Activated gamma-delta T cell treated with Interleukin-2 at 50 U/mL for 16 hours (primary cell): ENCODE measurements around the gene ABCC9.
"Not testable (repeated sequence)": the region's sequence is repeated elsewhere in the genome, so short reads cannot be mapped to it uniquely, and the experiment has no call there.

Experiments used
- DNase-seq: peaks from one replicate; pipeline ENCODE4 v3.0.0-alpha.2; 2020

Gene ABCC9

GRCh38 chr12:21813751-21814150, 127.5 kb downstream of the ABCC9 start:
- no peak for DNase-seq

DNA sequence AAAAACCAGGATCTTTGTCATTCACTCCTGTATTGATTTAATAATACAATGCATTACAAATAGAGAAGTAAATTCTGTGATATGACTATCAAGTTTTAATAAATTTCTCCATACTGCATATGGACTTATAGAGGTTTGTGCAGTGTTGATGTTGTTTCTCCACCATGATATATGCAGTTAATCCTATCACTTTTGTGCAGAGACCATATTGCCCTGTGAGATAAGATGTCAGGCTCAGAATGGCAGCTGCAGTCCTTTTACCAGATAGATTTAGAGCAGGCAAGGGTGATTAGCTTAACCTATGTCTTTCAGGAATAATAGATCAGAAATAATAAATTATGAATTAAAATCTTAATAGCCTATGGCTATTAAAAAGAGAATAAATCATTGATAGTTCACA, 128.1 kb downstream of the ABCC9 start:
- DNase-seq: no peak

GRCh38 chr12:21812340-21812739, 128.9 kb downstream of the ABCC9 start:
- not testable (repeated sequence) for DNase-seq

DNA sequence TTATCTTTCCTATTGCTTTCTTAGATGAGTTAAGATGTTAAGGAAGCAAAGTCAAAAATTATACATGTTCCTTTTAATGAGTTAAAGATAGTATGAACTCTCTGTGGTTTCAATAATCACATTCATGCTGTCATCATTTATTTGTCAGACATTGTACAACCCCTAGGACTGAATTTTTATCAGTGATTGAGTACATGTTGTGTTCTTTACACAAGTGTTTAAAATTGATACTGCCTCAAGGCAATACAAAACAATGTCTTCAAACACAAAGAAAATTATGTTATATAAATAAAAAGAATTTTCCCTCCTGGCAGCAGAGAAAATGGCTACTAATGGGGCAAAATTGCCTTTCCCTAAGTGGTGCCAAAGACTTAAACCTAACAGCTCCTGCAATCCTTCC, 132.1 kb downstream of the ABCC9 start:
- no peak for DNase-seq

- no peak for DNase-seq
Measured at GRCh38 chr12:21806255-21806654, 135.0 kb downstream of the ABCC9 start.

DNA sequence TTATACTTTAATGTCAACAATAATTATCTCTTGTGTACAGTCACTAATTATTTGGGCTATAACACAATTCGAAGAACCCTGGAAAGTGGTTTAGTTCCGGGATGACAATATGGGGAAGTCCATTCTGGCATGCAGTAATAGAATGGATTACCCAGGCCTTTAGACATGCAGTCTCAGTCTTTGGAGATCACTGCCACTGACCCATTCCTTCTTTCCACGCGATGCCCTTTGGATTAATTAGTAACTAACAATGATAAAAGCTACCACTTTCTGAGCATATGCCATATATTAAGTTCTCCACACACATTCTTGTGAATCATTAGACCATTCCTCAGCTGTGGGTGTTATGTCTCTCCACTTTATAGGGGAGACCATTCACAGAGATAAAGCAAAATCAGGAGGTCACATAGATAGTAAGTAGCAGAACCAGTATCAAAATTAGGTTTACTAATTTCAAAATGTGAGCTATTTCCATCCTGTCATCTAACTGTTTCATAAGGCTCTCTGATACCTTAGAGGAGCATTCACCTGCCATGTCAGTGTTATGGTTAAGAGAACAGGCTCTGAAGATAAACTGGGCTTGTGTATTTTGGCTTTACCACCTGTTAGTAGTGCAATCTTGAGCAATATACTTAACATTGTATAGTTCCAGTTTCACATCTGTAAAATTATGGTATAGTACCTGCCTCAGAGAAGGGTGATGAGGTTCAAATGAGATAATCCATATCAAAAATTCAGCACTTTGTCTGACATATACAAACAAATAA, 139.5 kb downstream of the ABCC9 start:
- no peak for DNase-seq

GRCh38 chr12:21800011-21800410, 141.2 kb downstream of the ABCC9 start:
- DNase-seq: no peak

DNA sequence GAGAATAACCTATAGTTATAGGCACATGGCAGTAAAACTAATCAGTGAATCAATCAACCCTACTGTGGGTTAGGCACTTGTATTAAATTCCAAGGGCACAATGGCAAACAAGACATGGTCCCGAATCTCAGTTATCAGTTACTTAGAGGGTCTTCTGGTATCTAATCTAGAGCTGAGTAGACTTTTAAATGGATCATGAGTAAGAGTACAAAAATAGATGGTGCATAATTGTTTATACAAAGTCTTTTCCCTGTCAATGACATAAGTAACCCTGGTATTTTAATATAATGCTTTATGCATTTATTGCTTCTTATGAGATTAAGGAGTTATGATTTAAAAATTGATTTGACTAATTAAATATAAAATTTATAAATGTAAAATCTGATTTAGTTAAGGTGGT, 143.7 kb downstream of the ABCC9 start:
- DNase-seq: no peak

DNA sequence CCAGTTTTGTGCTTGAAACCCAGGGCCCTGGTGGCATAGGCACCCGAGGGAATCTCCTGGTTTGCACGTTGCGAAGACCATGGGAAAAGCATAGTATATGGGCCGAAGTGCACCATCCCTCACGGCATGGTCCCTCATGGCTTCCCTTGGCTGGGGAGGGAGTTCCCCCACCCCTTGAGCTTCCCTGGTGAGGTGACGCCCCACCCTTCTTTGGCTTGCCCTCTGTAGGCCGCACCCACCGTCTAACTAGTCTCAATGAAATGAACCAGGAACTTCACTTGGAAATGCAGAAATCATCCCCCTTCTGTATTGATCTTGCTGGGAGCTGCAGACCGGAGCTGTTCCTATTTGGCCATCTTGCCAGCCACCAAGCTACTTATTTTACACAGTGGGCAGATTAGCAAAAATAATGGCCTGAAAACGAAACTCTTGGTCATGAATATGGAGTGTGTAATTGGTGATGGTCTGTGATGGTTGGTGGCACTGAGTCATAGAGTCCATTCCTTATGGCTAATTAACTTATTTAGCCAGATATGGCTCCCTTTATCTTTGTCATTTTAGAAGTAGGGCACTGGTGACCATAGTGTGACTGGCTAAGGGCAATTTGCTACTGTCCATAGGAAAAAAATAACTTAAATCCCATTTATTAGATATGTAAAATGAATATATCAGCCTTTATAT, 145.4 kb downstream of the ABCC9 start:
- no peak for DNase-seq

DNA sequence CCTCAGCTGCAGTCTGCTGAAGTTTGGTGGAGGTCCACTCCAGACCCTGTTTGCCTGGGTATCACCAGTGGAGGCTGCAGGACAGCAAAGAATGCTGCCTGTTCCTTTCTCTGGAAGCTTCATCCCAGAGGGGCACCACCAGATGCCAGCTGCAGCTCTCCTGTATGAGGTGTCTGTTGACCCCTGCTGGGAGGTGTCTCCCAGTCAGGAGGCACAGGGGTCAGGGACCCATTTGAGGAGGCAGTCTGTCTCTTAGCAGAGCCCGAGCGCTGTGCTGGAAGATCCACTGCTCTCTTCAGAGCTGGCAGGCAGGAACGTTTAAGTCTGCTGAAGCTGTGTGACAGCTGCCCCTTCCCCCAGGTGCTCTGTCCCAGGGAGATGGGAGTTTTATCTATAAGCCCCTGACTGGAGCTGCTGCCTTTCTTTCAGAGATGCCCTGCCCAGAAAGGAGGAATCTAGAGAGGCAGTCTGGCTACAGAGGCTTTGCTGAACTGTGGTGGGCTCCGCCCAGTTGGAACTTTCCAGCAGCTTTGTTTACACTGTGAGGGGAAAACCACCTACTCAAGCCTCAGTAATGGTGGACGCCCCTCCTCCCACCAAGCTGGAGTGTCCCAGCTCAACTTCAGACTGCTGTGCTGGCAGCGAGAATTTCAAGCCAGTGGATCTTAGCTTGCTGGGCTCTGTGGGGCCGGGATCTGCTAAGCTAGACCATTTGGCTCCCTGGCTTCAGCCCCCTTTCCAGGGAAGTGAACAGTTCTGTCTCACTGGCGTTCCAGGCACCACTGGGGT, 146.2 kb downstream of the ABCC9 start:
- not testable (repeated sequence) for DNase-seq

- not testable (repeated sequence) for DNase-seq
Measured at GRCh38 chr12:21789687-21790086, 151.5 kb downstream of the ABCC9 start.

DNA sequence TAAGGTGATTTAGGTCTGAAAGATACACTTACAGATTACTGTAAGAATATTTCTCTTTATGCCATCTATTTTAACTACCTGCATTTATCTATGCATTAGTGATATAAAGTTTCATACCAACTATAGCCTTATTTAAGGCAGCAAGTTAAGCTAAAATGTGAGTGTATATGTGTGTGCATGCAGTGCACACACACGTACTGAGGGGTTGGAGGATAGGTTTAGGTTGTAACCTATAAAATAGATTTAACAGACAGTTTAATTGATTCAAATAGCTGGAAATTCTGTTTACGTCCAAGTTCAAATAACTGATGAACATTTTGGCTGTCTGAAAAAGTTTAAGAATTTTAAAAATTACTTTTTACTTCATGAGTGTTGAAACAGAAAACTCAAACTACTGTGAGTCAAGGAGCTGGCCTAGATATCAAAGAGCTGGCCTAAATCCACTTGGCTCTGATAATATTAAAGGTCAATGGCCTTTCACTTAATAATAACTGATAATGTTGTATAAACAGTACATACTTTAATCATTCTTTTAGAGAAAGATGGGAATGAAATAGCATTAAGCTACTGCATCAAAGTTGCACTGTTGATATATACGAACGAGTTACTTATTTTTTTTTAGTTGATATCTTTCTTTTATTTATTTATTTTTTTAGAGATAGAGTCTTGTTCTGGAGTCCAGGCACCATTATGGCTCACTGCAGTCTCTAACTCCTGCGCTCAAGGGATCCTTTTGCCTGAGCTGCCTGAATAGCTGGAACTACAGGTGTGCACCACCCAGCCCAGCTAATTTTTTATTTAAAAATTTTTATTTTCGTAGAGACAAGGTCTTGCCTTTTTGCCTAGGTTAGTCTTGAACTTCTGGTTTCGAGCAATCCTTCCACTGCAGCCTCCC, 152.9 kb downstream of the ABCC9 start:
- no peak for DNase-seq

- no peak for DNase-seq
Measured at GRCh38 chr12:21786041-21786531, 155.1 kb downstream of the ABCC9 start.

- not testable (repeated sequence) for DNase-seq
Measured at GRCh38 chr12:21782723-21783122, 158.5 kb downstream of the ABCC9 start.

DNA sequence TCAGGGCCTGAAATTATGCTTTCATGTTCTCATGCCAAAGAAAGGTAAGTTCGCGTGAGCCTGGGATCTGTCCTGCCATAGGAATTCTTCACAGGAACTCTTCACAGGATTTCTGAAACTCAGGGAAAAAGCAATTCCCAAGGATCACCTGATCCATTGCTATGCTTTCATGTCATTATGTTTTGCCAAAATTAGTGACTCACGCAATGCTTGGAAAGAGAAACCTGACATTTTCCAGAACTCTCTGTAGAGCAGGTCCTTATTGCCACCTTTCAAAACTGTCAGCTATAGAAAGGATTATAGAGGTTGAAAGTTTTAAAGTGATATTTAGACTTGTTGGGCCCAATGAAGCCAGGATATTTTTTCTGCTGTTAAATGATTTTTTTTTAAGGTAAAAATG, 160.4 kb downstream of the ABCC9 start:
- DNase-seq: no peak

- no peak for DNase-seq
Measured at GRCh38 chr12:21776175-21776574, 165.1 kb downstream of the ABCC9 start.

- DNase-seq: no peak
Measured at GRCh38 chr12:21775133-21775820, 165.9 kb downstream of the ABCC9 start.

- DNase-seq: no peak
Measured at GRCh38 chr12:21774358-21775132, 166.7 kb downstream of the ABCC9 start, which contains the start of gene KCNJ8. TSS of gene KCNJ8 (minus strand) at chr12:21774706. CDS start at chr12:21773616, 1,090 bp downstream.

GRCh38 chr12:21773806-21774205, 167.4 kb downstream of the ABCC9 start:
- DNase-seq: no peak

DNA sequence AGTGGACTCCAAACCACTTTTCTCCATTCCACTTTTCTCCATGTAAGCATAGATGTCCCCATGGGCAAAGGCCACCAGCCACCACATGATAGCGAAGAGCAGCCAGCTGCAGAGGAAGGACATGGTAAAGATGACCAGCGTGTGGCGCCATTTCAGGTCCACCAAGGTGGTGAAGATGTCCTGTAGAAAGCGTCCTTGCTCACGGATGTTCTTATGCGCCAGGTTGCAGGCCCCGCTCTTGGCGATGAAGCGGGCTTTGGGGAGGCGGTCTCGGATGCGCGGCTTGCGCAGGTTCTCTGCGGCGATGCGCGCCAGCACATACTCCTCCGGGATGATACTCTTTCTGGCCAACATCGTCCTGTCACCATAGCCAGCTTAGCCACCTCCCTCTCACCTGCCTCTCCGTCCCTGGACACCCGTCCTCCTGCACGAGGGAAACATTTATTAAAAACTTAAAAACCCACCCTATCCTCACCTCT, 167.9 kb downstream of the ABCC9 start:
- no peak for DNase-seq

DNA sequence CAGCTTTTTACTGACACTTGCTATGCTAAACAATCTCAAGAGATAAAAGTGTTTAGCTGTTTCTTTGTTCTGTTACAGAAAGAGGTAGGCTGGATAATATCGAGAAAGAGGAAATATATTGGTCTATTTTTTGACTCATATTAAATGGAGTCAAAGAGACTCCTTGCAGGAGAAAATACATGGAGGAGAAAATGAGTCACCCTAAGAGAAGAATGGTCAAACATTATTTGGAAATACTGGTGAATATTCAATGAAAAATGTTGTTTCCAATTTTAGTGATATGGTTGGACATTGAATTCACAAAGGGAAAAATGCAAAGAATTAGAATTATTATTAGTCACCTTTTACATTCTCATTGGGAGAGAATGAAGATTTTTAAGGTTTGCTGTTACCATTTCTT, 169.9 kb downstream of the ABCC9 start:
- DNase-seq: no peak
